Motor neuron (in vitro differentiated cells): ENCODE results near the gene LOC128125822. TPM values are rescaled to one million over a fixed set of nuclear protein-coding genes. Genes with fewer than 3 reads are reported as not detected.

Source experiments
- ATAC-seq, 8 experiments: fragments of 200-7000 bp; cut with Tn5 transposase; replicated peaks in 6 of 8; 2 replicates each; pipeline ENCODE4 v1.8.0; 2021; ENCODE audit warnings: mild to moderate bottlenecking in 8 of 8, moderate library complexity in 8 of 8
- H3K27ac ChIP-seq, 2 donors: fragments of 250-450 bp; sonication (Bioruptor Pico); 2 replicates each; pipeline ENCODE4 v1.9.0; 2021; ENCODE audit warnings: antibody characterized with exemption in 2 of 2, mild to moderate bottlenecking in 2 of 2, moderate library complexity in 1 of 2
- H3K4me1 ChIP-seq, 2 donors: fragments of 250-450 bp; sonication (Bioruptor Pico); replicated peaks in 1 of 2; 2 replicates each; pipeline ENCODE4 v1.6.1; 2021; ENCODE audit warnings: antibody characterized with exemption in 2 of 2, mild to moderate bottlenecking in 2 of 2, moderate library complexity in 1 of 2
- H3K4me3 ChIP-seq, 5 donors: fragments of 250-450 bp; sonication (Bioruptor Pico); 2 replicates each; pipeline ENCODE4 v1.9.0; 2021; ENCODE audit warnings: antibody characterized with exemption in 5 of 5, mild to moderate bottlenecking in 5 of 5, moderate library complexity in 4 of 5
- WGBS, 10 experiments: fragments of 450-650 bp; shearing (Covaris generic); methylation state at CpG; one replicate each; pipeline ENCODE4 v1.0.0; 2022; 5-methylcytosine and 5-hydroxymethylcytosine counted together
- in situ Hi-C, 9 experiments: fragments of 400-800 bp; cut with MboI; loops; one replicate each; pipeline ENCODE4 v1.15.0; 2021; ENCODE audit warnings: low sequenced_read_pairs in 9 of 9, low pct_unique_long_range_greater_than_20kb in 2 of 9; ENCODE audit not compliant: unreplicated experiment in 9 of 9
- total RNA-seq, 8 experiments: library from RNA; unstranded; fragments of 300-600 nt; gene quantifications; 2 replicates each; pipeline versions ENCODE4 v1.2.3 to v1.2.4, GENCODE V29; 2022

The LOC128125822 gene

GRCh38 chr6:63597141-63598048 lies 25.1 kb downstream of the LOC128125822 start:
- peak; percentile 16 to 57 (median 44) for ATAC-seq
- no peaks in the 10 kb centered on the region for H3K4me1 ChIP-seq
- peak overlapping the region; percentile 41 to 46 (median 43) for H3K4me3 ChIP-seq
- 13 to 92% (median 51%) methylated on average over 2 to 6 of the region's 6 CpGs for WGBS, 10 experiments
- in situ Hi-C loops = loop anchor here in 2 of 9 experiments (10.0 to 25.0 kb wide), 2 partner anchors 165 to 167 kb away; no protein-coding TSS in a partner anchor
- peak overlapping the region in 1 of 2 donors; percentile 56 for H3K27ac ChIP-seq

- in situ Hi-C loops = loop anchor here in 2 of 9 experiments (10.0 to 25.0 kb wide), 2 partner anchors 164 to 166 kb away; no protein-coding TSS in a partner anchor
- Histone ChIP-seq H3K4me1 (no peaks in the 10 kb centered on the region), H3K27ac (peak overlapping the region in 1 of 2 donors; percentile 56), H3K4me3 (peak overlapping the region; percentile 41 to 46 (median 43))
- peak; percentile 94 to 99 (median 98) for ATAC-seq
- WGBS, 10 experiments = 0 to 37% (median 17%) methylated on average over 5 to 19 of the region's 23 CpGs
Observed at GRCh38 chr6:63598049-63599036, 26.1 kb downstream of the LOC128125822 start.

- H3K4me1 ChIP-seq = no peaks in the 10 kb centered on the region
- WGBS, 10 experiments = 33 to 88% (median 71%) methylated on average over 3 to 7 of the region's 7 CpGs
- in situ Hi-C loops = loop anchor here in 2 of 9 experiments (10.0 to 25.0 kb wide), 2 partner anchors 163 to 166 kb away; no protein-coding TSS in a partner anchor
- no peak overlapping the region for H3K27ac ChIP-seq
- no peak overlapping the region for H3K4me3 ChIP-seq
- ATAC-seq = no peak
Observed at GRCh38 chr6:63599243-63599642, 27.0 kb downstream of the LOC128125822 start.

- Histone ChIP-seq H3K27ac (no peak overlapping the region), H3K4me3 (no peak overlapping the region), H3K4me1 (no peaks in the 10 kb centered on the region)
- 20 to 100% (median 92%) methylated on average over 1 to 6 of the region's 6 CpGs; no CpG with 5 or more reads in 1 of the 10 experiments for WGBS, 10 experiments
- ATAC-seq = no peak
- in situ Hi-C loops = no loop called here
Observed at GRCh38 chr6:63600136-63600535, 27.9 kb downstream of the LOC128125822 start.

DNA sequence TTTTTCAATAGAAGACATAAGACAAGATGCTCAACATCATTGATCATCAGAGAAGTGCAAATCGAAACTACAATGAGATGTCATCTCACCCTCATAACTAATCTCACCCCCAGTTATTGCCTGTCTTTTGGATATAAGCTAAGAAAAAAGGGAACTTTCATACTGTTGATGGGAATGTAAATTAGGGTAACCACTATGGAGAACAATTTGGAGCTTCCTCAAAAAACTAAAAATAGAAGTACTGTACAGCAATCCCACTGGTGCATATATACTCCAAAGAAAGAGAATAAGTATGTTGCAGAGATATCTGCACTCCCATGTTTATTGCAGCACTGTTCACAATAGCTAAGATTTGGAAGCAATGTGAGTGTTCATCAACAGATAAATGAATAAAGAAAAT lies 37.0 kb downstream of the LOC128125822 start:
- H3K4me3 ChIP-seq = no peak overlapping the region
- in situ Hi-C loops = no loop called here
- no peaks in the 10 kb centered on the region for H3K4me1 ChIP-seq
- H3K27ac ChIP-seq = no peak overlapping the region
- WGBS, 10 experiments = 71 to 100% (median 97%) methylated on average over 1 of the region's 1 CpG; no CpG with 5 or more reads in 4 of the 10 experiments
- no peak for ATAC-seq

GRCh38 chr6:63610944-63611343 lies 38.7 kb downstream of the LOC128125822 start:
- ATAC-seq = no peak
- no peak overlapping the region for H3K4me3 ChIP-seq
- in situ Hi-C loops = no loop called here
- WGBS, 10 experiments = 8 to 100% (median 63%) methylated on average over 1 of the region's 1 CpG; no CpG with 5 or more reads in 2 of the 10 experiments
- H3K27ac ChIP-seq = no peak overlapping the region
- no peaks in the 10 kb centered on the region for H3K4me1 ChIP-seq

DNA sequence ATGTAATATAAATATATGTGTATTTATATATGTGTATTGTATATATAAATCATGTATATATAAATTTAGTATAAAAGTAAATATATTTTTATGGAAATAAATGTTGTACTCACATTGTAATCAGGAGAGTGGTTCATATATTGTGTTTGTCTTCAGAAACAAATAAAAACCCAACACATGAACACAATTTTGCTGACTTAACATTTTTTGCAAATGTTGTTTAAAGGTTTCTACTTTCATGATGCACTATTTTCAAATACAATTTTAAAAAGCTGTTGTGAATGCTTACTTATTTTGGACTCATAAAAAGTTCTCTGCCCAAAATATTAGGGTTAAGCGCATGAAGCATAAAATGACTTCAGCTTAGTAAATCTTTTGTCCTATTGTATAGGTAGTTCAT lies 39.3 kb downstream of the LOC128125822 start:
- Histone ChIP-seq H3K4me1 (no peaks in the 10 kb centered on the region), H3K4me3 (no peak overlapping the region), H3K27ac (no peak overlapping the region)
- no peak for ATAC-seq
- 78 to 100% (median 100%) methylated on average over 1 of the region's 1 CpG; no CpG with 5 or more reads in 1 of the 10 experiments for WGBS, 10 experiments
- in situ Hi-C loops = no loop called here

DNA sequence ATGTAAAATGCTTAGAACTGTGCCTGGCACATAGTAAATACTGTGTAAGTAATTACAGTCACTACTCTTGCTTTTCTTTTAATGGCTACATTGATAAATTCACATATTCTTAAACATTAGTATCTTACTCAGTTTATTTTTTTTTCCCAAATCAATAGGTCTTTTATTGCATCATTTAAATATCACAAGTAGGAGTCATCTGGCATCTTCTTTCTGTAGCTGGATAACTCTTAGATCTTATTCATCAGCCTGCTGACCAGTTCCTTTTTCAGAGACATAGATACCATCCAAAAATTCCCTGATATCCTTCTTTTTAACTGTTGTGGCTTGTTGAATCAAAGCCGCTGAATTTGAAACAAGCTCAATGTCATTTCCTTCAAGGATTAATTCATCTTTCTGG lies 43.3 kb downstream of the LOC128125822 start:
- no peak for ATAC-seq
- H3K27ac ChIP-seq = no peak overlapping the region
- no peak overlapping the region for H3K4me3 ChIP-seq
- in situ Hi-C loops = no loop called here
- WGBS, 10 experiments = 83 to 100% (median 100%) methylated on average over 1 of the region's 1 CpG; no CpG with 5 or more reads in 4 of the 10 experiments
- no peaks in the 10 kb centered on the region for H3K4me1 ChIP-seq

Other genes starting within 250 kb of the LOC128125822 start
- gene PTP4A1, start within 50 bp of the LOC128125822 start, total RNA-seq = 10 to 100 TPM; 34.7 to 79.5 (median 57.4) TPM
- gene PHF3, start 63.3 kb downstream of the LOC128125822 start, total RNA-seq = 10 to 100 TPM; 41.2 to 67.0 (median 47.7) TPM